ENCODE results near the gene GMEB2.

GMEB2 gene

DNA sequence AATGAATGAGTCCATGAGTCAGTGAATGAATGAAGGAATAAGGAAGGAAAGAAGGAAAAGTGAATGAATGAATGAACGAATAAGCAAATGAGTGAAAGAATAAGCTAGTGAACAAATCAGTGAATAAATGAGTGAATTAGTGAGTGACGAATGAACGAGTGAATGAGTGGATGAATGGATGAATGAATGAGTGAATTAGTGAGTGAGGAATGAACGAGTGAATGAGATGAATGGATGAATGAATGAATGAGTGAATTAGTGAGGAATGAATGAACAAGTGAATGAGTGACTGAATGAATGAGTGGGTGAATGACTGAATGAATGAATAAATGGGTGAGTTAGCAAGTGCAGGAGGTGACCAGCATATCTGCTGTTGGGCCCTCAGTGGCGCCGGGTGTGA is 83.2 kb downstream of the GMEB2 start:
- no peak for DNase-seq

- DNase-seq, result no peak
These were observed 83.8 kb downstream of the GMEB2 start for GRCh38 chr20:63543131-63543530.

DNA sequence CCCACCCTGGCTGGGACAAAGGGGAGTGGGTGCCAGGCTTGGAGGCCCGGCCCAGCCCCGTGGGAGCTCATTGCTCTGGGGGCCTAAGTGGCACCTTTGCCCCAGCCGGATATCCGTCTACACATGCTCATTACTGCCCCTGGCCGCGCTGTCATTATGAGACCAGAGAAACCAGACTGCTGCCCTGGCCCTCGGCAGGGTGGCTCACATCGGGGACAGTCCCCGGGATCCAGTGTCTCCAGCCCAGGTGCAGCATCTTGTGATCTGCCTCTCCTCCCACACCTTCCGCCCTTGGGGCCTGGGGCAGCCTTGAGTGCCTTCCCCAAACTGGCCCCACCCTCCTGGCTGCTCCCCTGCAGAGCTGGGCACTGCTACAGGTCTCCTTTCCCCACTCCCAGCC is 84.2 kb downstream of the GMEB2 start:
- no peak for DNase-seq

DNA sequence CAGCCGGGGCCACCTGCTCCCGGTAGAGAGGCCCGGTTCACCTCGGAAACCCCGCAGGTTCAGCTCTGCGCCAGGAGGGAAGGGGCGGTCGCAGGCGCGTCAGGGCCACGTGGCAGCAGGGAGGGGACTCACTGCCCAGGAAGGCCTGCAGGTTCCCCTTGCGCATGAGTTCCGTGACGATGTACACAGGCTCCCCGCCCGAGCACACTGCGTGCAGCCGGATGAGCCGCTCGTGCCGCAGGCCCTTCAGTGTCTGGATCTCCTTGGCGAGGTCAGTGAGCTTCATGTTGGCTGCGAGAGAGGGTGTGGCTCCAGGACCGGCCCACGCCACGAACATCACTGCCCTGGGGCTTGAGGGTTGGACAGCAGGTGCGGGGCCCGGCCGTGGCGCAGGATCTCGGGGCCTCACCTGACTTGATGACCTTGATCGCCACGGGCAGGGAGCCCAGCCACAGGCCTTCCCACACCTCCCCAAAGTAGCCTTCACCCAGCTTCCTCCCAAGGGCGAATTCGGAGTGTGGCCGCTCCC is 84.8 kb downstream of the GMEB2 start:
- no peak for DNase-seq

- no peak for DNase-seq
These were observed 85.5 kb downstream of the GMEB2 start for GRCh38 chr20:63541371-63541770.

DNA sequence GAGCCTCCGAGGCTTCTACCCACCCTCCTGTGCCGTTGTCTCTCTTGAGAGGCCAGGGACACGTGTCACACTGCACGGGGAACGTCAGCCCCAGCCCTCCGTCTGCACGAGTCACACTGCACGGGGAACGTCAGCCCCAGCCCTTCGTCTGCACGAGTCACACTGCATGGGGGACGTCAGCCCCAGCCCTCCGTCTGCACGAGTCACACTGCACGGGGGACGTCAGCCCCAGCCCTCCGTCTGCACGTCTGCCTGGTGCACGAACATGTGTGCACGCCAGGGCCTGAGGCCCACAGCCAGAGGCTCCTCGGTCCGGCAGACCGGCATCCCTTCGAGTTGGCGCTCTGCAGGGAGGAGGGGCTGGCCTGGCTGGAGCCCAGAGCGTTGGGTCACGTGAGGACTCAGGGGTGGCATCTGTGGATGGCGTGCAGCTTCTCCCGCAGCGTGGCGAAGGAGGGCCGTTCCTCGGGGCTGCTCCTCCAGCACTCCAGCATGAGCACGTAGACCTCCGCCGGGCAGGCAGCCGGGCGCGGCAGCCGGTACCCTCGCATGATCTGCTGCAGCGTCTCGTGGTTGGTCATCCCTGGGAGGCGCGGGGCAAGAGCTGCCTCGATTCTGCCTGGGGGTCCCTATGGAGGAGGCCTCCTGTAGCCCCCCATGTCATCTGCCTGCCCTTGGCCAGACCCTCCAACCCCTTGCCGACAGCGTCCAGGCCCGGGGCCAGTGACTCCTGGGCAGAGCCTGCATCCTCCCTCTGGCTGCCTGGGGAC is 86.3 kb downstream of the GMEB2 start:
- peak; percentile 29 for DNase-seq

DNA sequence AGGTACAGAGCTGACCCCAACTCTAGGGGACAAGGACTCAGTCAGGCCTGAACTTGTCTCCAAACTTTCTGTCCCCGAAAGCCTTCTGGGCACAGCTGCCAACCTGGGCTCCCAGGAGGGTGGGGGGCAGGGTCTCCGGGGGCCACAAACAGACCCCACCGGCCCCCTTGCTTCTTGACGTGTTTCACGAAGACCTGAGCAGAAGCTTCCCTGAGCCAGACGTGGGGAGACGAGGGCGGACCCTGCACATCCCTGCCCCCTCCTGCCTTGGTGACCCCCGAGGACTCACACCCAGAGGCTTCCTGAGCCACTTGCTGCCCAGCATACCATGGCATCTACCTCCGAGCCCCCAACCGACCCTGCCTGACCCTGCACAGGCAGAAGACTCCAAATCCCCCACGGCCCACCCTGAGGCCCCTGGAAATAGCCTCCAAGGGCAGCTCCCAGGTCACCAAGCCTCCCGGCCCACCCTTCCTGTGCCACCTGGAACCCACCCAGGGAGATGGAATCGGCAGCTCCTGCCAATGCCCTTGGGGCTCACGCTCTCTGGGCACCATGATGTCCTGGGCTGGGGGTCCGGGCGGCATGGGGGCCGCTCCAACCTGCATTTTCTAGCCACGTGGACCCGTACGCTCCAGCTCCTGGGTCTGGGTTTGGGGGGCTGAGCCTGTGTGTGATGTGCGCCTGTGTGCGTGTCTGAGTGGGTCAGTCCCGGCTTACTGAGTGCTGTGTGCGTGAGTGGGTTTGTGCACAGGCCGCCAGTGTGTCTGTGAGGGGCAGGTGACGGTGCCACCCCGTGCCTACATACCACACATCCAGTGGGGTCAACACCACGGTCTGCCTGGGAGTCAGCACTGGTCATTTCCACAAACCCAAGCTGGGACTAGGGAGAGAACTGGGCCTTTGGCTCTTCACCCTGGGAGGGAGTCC is 87.2 kb downstream of the GMEB2 start:
- DNase-seq, result no peak

DNA sequence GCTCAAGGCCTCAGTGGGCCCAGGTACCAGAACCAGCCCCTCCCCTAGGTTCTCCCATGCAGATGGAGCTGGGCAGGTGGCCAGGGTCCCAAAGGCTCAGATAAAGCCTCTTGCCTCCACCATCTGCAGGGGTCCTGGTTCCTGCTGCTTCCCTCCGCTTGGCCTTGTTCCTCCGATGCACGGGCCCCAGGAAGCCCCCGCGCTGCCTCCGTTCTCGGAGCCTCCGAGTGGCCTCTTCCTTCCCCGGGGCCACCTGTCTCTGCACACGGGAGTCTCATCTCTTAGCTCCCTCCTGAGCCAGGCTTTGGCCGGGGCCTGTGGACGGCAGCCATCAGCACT is 87.8 kb downstream of the GMEB2 start:
- no peak for DNase-seq

DNA sequence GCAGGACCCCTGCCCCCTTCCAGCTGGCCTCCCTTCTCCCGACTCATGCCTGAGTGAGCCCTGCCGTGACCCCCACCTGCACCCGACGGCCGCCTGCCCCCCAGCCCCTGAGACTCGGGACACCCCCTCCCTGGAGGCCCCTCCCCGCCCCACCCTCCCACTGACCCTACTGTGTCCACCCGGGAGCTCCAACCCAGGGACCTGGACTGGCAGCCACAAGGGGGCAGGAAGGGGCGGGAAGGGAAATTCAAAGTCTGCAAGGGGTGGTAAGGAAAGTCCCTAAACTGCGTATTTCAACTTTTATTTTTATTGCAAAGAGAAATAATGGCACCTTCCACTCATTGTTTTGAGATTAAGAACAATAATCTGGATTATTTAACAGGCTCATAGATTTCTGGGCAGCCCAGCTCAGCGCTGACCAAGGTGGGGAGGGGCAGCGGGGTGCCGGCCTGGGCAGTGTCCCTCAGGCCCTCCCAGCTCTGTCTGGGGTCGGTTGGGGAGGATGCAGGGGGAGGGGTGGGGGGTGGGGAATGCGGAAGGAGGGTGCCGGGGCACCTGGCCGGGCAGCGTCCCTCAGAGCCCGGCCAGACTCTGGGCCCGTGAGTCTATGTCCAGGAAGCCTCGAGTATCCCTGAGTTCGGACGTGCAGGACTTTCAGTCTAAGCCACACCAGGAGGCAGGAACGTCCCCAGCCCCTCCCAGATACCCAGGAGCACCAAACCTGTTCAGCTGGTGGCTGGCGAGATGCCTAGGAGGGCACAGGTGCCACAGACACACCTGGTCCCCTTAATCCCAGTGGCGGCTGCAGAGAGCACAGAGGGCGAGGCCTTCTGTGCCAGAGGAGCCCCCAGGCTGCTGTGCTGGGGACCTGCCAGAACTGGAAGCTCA is 88.5 kb downstream of the GMEB2 start:
- DNase-seq, result no peak

Measured in fibroblast of skin of right quadriceps (primary cell).